Measurements from ENCODE around the gene DCANP1.

DCANP1 gene

DNA sequence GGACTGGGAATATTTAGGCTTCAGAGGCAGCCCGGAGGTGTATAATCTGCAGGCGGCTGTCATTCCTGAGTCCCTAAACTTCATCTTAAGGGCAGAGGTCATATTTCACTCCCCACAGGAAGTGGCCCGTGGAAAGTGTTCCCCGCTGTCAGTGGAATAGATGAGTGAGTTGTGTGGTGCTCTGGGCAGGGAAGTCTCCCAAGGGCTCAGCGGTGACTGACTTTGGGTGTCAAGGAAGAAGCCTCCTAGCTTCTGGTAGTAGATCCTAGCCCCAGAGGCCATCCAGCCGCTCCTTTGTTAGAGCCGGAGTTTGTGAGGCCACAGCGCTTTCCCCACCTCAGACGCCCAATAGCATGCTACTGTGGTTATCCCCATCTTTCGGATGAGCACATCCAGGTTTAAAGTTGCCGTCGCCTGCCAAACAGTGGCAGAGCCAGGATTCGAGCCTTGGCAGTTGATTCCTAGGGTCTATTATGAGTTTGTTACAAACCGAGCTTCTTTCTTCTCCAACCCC lies 43.9 kb upstream of the DCANP1 start:
- TF ChIP-seq, protein P1, sequence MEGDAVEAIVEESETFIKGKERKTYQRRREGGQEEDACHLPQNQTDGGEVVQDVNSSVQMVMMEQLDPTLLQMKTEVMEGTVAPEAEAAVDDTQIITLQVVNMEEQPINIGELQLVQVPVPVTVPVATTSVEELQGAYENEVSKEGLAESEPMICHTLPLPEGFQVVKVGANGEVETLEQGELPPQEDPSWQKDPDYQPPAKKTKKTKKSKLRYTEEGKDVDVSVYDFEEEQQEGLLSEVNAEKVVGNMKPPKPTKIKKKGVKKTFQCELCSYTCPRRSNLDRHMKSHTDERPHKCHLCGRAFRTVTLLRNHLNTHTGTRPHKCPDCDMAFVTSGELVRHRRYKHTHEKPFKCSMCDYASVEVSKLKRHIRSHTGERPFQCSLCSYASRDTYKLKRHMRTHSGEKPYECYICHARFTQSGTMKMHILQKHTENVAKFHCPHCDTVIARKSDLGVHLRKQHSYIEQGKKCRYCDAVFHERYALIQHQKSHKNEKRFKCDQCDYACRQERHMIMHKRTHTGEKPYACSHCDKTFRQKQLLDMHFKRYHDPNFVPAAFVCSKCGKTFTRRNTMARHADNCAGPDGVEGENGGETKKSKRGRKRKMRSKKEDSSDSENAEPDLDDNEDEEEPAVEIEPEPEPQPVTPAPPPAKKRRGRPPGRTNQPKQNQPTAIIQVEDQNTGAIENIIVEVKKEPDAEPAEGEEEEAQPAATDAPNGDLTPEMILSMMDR (conservative IDR thresholded peaks at IDR 0.05; ENCODE audit: control insufficient read depth, insufficient read depth, low read depth, low read length) = no peak
- no peak for DNase-seq (ENCODE audit: low read depth)
- H3K4me3 ChIP-seq (ENCODE audit: control insufficient read depth, low read depth, low read length) = no peak overlapping the region

DNA sequence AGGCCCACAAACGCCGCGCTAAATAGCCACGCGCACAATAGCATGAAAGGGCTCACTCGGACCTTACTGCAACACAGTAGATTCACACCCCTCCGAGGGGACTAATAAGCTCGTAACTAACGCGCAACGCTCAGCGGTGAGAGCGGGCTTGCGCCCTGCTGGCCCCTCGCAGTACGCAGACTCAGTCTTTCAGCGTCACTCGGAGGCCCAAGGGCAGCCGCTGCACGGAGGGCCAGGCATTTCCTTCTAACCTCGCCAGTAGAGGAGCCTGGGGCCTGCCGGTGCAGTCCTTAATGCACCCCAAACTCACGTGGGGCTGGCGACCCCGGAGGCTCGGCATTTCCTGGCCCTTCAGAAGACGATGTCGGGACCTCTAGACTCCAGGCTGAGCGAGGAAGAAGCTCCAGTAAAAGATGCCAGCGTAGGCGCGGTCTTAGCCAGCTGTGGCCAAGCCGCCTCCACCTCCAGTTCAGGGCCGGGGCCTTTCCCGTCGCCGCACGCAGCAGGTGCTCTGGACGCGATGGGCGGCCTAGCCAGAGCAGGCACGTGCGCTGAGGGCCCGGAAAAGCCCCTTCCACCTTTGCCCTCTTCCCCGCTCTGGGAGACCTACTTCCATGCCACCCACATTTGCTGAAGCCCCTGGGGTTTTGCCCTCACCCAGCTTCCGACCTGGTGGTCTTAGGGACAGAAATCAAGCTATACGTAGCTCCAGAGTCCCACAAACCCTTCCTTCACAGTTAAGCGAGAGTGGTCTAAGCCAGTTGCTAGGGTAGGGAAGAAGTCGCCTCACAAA lies 43.3 kb upstream of the DCANP1 start:
- TF ChIP-seq, protein P1 (conservative IDR thresholded peaks at IDR 0.05; ENCODE audit: control insufficient read depth, insufficient read depth, low read depth, low read length) = no peak
- DNase-seq (ENCODE audit: low read depth) = peak; percentile 10
- H3K4me3 ChIP-seq (ENCODE audit: control insufficient read depth, low read depth, low read length) = no peak overlapping the region

DNA sequence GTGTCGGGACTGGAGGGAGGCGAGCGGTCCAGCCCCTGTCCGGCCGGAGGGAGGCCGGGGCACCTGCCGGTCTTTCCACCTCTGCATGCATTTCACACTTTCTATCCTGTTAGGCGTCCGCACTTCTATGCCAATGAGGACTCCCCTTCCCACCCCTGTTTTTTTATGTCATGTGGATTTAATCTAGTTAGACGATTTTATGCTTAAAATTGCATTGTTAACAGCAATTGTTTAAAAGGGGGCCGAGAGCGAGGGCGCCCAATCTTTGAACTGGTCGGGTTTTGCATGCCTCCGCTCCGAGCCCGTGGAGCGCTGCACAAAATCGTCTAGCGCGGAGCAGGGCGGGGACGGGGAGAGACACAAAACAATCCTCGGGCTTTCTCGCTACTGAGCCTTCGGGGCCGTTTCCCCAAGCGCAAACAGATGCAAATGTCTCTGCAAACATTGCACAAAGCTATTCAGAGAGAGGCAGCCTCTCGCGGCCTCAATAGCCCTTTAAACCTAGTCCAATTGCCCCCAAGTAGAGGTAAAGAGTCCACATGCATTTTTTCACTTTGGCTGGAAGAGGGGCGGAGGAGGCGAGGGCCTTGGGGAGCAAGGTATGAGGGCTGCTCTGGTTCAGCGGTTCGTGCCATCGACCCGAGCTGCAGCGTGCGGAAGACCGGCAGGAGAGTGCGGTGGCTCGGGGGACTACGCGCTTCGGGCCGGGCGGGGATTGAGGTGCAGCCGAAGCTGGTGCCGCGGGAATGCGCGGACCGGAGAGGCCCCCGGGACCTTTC lies 42.5 kb upstream of the DCANP1 start:
- DNase-seq (ENCODE audit: low read depth) = peak; percentile 15
- H3K4me3 ChIP-seq (ENCODE audit: control insufficient read depth, low read depth, low read length) = peak overlapping the region; percentile 37
- TF ChIP-seq, protein P1 (conservative IDR thresholded peaks at IDR 0.05; ENCODE audit: control insufficient read depth, insufficient read depth, low read depth, low read length) = no peak

DNA sequence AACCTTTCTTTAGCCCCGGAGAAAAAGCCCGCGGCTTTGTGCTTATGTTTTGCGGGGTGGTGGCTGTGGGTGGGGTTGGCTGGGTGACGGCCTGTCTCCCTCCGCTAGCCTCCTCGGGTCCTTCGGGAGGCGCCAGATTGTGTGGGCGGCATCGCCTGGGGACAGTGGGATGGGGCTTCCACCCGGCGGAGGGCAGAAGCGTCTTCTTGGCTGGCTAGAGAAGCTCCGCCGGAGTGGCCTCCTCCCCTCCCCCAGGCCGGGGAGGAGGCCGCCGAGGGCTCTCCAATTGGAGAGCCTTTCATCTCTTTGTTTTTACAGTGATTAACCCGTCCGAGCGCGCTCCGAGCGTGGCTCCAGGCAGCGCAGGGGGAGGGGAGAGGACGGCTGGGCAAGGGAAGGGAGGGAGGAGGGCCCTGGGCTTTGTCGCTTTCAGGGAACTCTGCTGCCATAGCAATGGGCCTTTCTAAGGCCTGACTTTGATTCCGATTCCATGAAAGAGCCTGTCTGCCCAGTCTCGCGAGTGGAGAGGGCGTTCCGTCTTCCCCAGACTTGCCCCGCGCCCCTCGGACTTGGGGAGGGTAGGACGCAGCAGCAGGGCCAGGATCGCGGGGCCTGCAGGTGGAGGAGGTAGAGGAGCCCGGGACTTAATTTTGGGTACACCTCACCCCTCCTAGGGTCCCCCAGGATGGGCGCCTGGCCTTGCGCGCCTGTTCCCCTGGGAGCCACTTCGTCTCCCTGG lies 41.7 kb upstream of the DCANP1 start:
- TF ChIP-seq, protein P1 (conservative IDR thresholded peaks at IDR 0.05; ENCODE audit: control insufficient read depth, insufficient read depth, low read depth, low read length) = no peak
- H3K4me3 ChIP-seq (ENCODE audit: control insufficient read depth, low read depth, low read length) = peak overlapping the region; percentile 37
- peak; percentile 69 for DNase-seq (ENCODE audit: low read depth)

DNA sequence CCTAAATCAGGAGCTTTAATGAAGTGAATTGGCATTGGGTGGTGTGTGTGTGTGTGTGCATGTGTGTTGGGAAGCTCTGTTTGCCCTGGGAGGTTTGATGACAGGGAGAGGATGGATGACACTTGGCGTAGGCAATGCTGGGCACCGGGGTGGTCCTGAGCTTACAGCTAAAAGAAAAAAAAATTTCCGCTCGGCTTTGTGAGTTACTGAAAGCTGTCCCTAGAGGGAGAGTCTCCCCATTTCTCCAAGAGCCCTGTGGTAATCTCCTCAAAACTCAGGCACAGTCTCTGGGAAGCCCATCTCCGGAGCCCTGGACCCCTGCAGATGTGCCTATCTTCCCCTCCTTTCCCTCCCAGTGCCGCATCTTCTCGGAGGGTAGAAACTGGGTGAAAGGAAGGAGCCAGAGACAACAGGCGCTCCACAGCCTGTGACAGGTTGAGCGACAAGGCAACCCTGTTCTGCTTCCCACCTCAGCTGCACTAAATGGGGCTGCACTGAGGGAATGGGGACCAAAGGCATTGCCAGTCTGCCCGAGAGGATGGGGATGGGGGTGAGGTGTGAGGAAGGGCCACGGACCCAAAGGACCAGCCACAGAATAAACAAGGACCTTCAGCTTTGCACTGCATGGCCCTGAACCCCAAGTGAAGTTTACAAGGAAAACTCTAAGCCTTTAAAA lies 40.8 kb upstream of the DCANP1 start:
- no peak overlapping the region for H3K4me3 ChIP-seq (ENCODE audit: control insufficient read depth, low read depth, low read length)
- DNase-seq (ENCODE audit: low read depth) = no peak
- TF ChIP-seq, protein P1 (conservative IDR thresholded peaks at IDR 0.05; ENCODE audit: control insufficient read depth, insufficient read depth, low read depth, low read length) = no peak

DNA sequence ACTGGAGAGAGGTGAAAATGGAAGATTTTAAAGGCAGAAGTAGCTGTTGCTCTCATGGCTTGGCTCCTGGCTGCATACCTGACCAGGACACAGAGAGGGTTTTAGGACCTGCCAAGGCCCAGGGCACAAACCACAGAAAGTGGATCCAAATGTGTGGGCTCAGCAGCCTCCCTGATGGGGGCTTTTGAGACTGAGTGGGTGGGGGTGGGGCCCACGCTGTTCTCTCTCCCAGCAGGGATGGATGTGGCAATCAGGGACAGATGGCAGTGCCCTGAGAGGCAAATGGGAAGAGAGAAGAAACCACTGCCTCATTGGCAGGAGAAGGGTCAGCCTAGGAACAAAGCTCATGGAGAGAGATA lies 39.9 kb upstream of the DCANP1 start:
- TF ChIP-seq, protein P1 (conservative IDR thresholded peaks at IDR 0.05; ENCODE audit: control insufficient read depth, insufficient read depth, low read depth, low read length) = no peak
- H3K4me3 ChIP-seq (ENCODE audit: control insufficient read depth, low read depth, low read length) = no peak overlapping the region
- DNase-seq (ENCODE audit: low read depth) = no peak
